Stimulated activated naive CD8-positive, alpha-beta T cell treated with anti-CD3 and anti-CD28 coated beads, Interleukin-15, amount 100 ng/mL, for 72 hours (primary cell): ENCODE results near the gene GABRB1.

Experiments used
- ATAC-seq: fragments of 150-1000 bp; cut with Tn5 transposase; 2 replicates; pipeline ENCODE4 v1.10.0; 2021; ENCODE audit warnings: mild to moderate bottlenecking, moderate library complexity
- DNase-seq, 2 donors: peaks; one replicate each; pipeline ENCODE4 v3.0.0; 2021 to 2022
- H3K27ac Mint-ChIP-seq, 2 donors: one replicate each; pipeline ENCODE4 v1.8.0; 2022; ENCODE audit warnings: mild to moderate bottlenecking in 2 of 2, mixed read lengths in 2 of 2, moderate library complexity in 2 of 2
- H3K27me3 Mint-ChIP-seq: one replicate; pipeline ENCODE4 v1.8.0; 2022; ENCODE audit warnings: mixed read lengths
- H3K4me1 Mint-ChIP-seq: one replicate; pipeline ENCODE4 v1.8.0; 2022; ENCODE audit warnings: mild to moderate bottlenecking, mixed read lengths
- H3K4me3 Mint-ChIP-seq, 2 donors: one replicate each; pipeline ENCODE4 v1.8.0; 2022; ENCODE audit warnings: mild to moderate bottlenecking in 2 of 2, mixed read lengths in 2 of 2, moderate library complexity in 1 of 2
- H3K9me3 Mint-ChIP-seq, 2 donors: one replicate each; pipeline ENCODE4 v1.8.0; 2022; ENCODE audit warnings: mixed read lengths in 2 of 2

The GABRB1 gene

GRCh38 chr4:47073647-47074046 is 42.3 kb downstream of the GABRB1 start:
- H3K9me3 Mint-ChIP-seq = peaks cover 8 to 14% of the 10 kb centered on the region in 2 donors

GRCh38 chr4:47074816-47075215 is 43.4 kb downstream of the GABRB1 start:
- H3K4me1 Mint-ChIP-seq = no peaks in the 10 kb centered on the region
- H3K4me3 Mint-ChIP-seq = no peak overlapping the region
- ATAC-seq = no peak
- peaks cover 7 to 8% of the 10 kb centered on the region in 2 donors for H3K9me3 Mint-ChIP-seq
- H3K27ac Mint-ChIP-seq = no peak overlapping the region
- H3K27me3 Mint-ChIP-seq = peaks cover 12% of the 10 kb centered on the region
- no peak for DNase-seq

More at GRCh38 chr4:47073647-47074046, 42.3 kb downstream of the GABRB1 start:
- Mint-ChIP-seq H3K27ac (no peak overlapping the region), H3K4me1 (no peaks in the 10 kb centered on the region), H3K4me3 (no peak overlapping the region), H3K27me3 (peaks cover 24% of the 10 kb centered on the region)
- no peak for DNase-seq
- no peak for ATAC-seq

GRCh38 chr4:47075262-47075661 is 43.9 kb downstream of the GABRB1 start:
- ATAC-seq (no peak), DNase-seq (no peak)
- H3K4me1 Mint-ChIP-seq = no peaks in the 10 kb centered on the region
- no peak overlapping the region for H3K27ac Mint-ChIP-seq
- peaks cover 7 to 8% of the 10 kb centered on the region in 2 donors for H3K9me3 Mint-ChIP-seq
- no peak overlapping the region for H3K4me3 Mint-ChIP-seq
- peaks cover 11% of the 10 kb centered on the region for H3K27me3 Mint-ChIP-seq

GRCh38 chr4:47075919-47076318 is 44.6 kb downstream of the GABRB1 start:
- H3K4me1 Mint-ChIP-seq = no peaks in the 10 kb centered on the region
- no peak for ATAC-seq
- H3K9me3 Mint-ChIP-seq = peaks cover 2 to 3% of the 10 kb centered on the region in 2 donors
- no peak for DNase-seq
- H3K27ac Mint-ChIP-seq = no peak overlapping the region
- peaks cover 5% of the 10 kb centered on the region for H3K27me3 Mint-ChIP-seq
- no peak overlapping the region for H3K4me3 Mint-ChIP-seq

- Mint-ChIP-seq H3K4me3 (no peak overlapping the region), H3K27ac (no peak overlapping the region), H3K27me3 (no peaks in the 10 kb centered on the region), H3K9me3 (no peaks in the 10 kb centered on the region), H3K4me1 (no peaks in the 10 kb centered on the region)
- DNase-seq = no peak
- no peak for ATAC-seq
Measured at GRCh38 chr4:47084111-47084510, 52.7 kb downstream of the GABRB1 start.

GRCh38 chr4:47084795-47085194 is 53.4 kb downstream of the GABRB1 start:
- Mint-ChIP-seq H3K27ac (no peak overlapping the region), H3K27me3 (no peaks in the 10 kb centered on the region), H3K4me1 (no peaks in the 10 kb centered on the region), H3K9me3 (no peaks in the 10 kb centered on the region), H3K4me3 (no peak overlapping the region)
- DNase-seq (no peak), ATAC-seq (no peak)

GRCh38 chr4:47088298-47088697 is 56.9 kb downstream of the GABRB1 start:
- no peaks in the 10 kb centered on the region for H3K27me3 Mint-ChIP-seq
- no peak for DNase-seq
- no peak for ATAC-seq
- H3K27ac Mint-ChIP-seq = no peak overlapping the region
- H3K4me1 Mint-ChIP-seq = no peaks in the 10 kb centered on the region
- no peaks in the 10 kb centered on the region for H3K9me3 Mint-ChIP-seq
- no peak overlapping the region for H3K4me3 Mint-ChIP-seq

GRCh38 chr4:47095884-47096283 is 64.5 kb downstream of the GABRB1 start:
- Mint-ChIP-seq H3K9me3 (no peaks in the 10 kb centered on the region), H3K27ac (no peak overlapping the region), H3K4me1 (no peaks in the 10 kb centered on the region), H3K4me3 (no peak overlapping the region), H3K27me3 (no peaks in the 10 kb centered on the region)
- no peak for DNase-seq
- ATAC-seq = no peak

- Mint-ChIP-seq H3K27ac (no peak overlapping the region), H3K4me3 (no peak overlapping the region), H3K4me1 (no peaks in the 10 kb centered on the region), H3K27me3 (no peaks in the 10 kb centered on the region), H3K9me3 (no peaks in the 10 kb centered on the region)
- DNase-seq (no peak), ATAC-seq (no peak)
Measured at GRCh38 chr4:47101453-47101852, 70.1 kb downstream of the GABRB1 start.

GRCh38 chr4:47104986-47105385 is 73.6 kb downstream of the GABRB1 start:
- Mint-ChIP-seq H3K27ac (no peak overlapping the region), H3K4me1 (no peaks in the 10 kb centered on the region), H3K4me3 (no peak overlapping the region), H3K27me3 (no peaks in the 10 kb centered on the region), H3K9me3 (no peaks in the 10 kb centered on the region)
- ATAC-seq (no peak), DNase-seq (no peak)

GRCh38 chr4:47106561-47106960 is 75.2 kb downstream of the GABRB1 start:
- H3K9me3 Mint-ChIP-seq = no peaks in the 10 kb centered on the region
- no peaks in the 10 kb centered on the region for H3K27me3 Mint-ChIP-seq
- DNase-seq = no peak

GRCh38 chr4:47109379-47109778 is 78.0 kb downstream of the GABRB1 start:
- Mint-ChIP-seq H3K4me1 (no peaks in the 10 kb centered on the region), H3K27me3 (peaks cover 5% of the 10 kb centered on the region), H3K9me3 (no peaks in the 10 kb centered on the region), H3K27ac (no peak overlapping the region), H3K4me3 (no peak overlapping the region)
- no peak for DNase-seq
- no peak for ATAC-seq

More at GRCh38 chr4:47106561-47106960, 75.2 kb downstream of the GABRB1 start:
- Mint-ChIP-seq H3K27ac (peak overlapping the region in 1 of 2 donors; percentile 32), H3K4me1 (no peaks in the 10 kb centered on the region), H3K4me3 (no peak overlapping the region)
- ATAC-seq = no peak

GRCh38 chr4:47110546-47111132 is 79.3 kb downstream of the GABRB1 start:
- ATAC-seq (no peak), DNase-seq (no peak)
- Mint-ChIP-seq H3K9me3 (no peaks in the 10 kb centered on the region), H3K4me3 (no peak overlapping the region), H3K27ac (no peak overlapping the region), H3K4me1 (no peaks in the 10 kb centered on the region), H3K27me3 (peaks cover 11% of the 10 kb centered on the region)

- Mint-ChIP-seq H3K27ac (no peak overlapping the region), H3K4me3 (no peak overlapping the region), H3K9me3 (no peaks in the 10 kb centered on the region), H3K27me3 (peaks cover 11% of the 10 kb centered on the region), H3K4me1 (no peaks in the 10 kb centered on the region)
- ATAC-seq = no peak
- no peak for DNase-seq
Measured at GRCh38 chr4:47118192-47118929, 87.0 kb downstream of the GABRB1 start.

- DNase-seq = no peak
Measured at GRCh38 chr4:47120783-47121182, 89.4 kb downstream of the GABRB1 start.

GRCh38 chr4:47122592-47123291 is 91.4 kb downstream of the GABRB1 start:
- H3K4me3 Mint-ChIP-seq = no peak overlapping the region
- H3K9me3 Mint-ChIP-seq = no peaks in the 10 kb centered on the region
- DNase-seq = peak; percentile 54 to 55
- H3K27ac Mint-ChIP-seq = no peak overlapping the region
- no peaks in the 10 kb centered on the region for H3K4me1 Mint-ChIP-seq
- no peaks in the 10 kb centered on the region for H3K27me3 Mint-ChIP-seq
- ATAC-seq = peak; percentile 69

More at GRCh38 chr4:47120783-47121182, 89.4 kb downstream of the GABRB1 start:
- no peak overlapping the region for H3K27ac Mint-ChIP-seq
- H3K9me3 Mint-ChIP-seq = no peaks in the 10 kb centered on the region
- H3K4me3 Mint-ChIP-seq = no peak overlapping the region
- H3K27me3 Mint-ChIP-seq = no peaks in the 10 kb centered on the region
- H3K4me1 Mint-ChIP-seq = no peaks in the 10 kb centered on the region
- ATAC-seq = peak; percentile 61
